ENCODE data around the gene PPM1B.

DNA sequence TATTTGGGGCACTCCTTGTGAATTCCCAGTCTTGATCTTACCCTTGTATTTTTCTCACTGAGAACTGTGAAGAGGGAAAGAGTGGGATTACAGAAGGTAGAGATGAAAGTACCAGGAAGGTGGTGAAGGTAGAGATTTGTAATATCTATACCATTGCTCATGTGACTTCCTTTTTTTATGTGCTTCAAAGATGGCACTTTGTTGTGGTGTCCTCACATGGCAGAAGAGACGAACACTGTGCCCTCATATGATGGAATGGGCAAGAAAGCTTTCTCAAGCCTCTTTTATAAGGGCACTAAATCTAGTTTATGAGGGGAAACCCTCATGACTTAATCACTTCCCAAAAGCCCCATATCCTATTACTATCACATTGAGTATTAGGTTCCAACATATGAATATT, 28.9 kb upstream of the PPM1B start:
- TF ChIP-seq, protein P1, sequence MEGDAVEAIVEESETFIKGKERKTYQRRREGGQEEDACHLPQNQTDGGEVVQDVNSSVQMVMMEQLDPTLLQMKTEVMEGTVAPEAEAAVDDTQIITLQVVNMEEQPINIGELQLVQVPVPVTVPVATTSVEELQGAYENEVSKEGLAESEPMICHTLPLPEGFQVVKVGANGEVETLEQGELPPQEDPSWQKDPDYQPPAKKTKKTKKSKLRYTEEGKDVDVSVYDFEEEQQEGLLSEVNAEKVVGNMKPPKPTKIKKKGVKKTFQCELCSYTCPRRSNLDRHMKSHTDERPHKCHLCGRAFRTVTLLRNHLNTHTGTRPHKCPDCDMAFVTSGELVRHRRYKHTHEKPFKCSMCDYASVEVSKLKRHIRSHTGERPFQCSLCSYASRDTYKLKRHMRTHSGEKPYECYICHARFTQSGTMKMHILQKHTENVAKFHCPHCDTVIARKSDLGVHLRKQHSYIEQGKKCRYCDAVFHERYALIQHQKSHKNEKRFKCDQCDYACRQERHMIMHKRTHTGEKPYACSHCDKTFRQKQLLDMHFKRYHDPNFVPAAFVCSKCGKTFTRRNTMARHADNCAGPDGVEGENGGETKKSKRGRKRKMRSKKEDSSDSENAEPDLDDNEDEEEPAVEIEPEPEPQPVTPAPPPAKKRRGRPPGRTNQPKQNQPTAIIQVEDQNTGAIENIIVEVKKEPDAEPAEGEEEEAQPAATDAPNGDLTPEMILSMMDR (IDR thresholded peaks at IDR 0.05; ENCODE audit: low read depth, low read length, poor library complexity, severe bottlenecking), result no peak
- no peak for TF ChIP-seq EZH2phosphoT487 (IDR thresholded peaks at IDR 0.05; ENCODE audit: borderline replicate concordance, low read length)
